Fibroblast of mammary gland (primary cell): ENCODE measurements around the gene RNF212.

Experiments used
- DNase-seq: peaks from one replicate; pipeline ENCODE4 v3.0.0-alpha.2; 2010; ENCODE audit warnings: low read depth
- H3K4me3 ChIP-seq: 2 replicates; pipeline ENCODE4 v1.5.1; 2011; ENCODE audit warnings: low read depth, mild to moderate bottlenecking, low read length, moderate library complexity; ENCODE audit not compliant: control insufficient read depth
- TF ChIP-seq, protein P1 (sequence below): conservative IDR thresholded peaks from 2 replicates; pipeline ENCODE4 v1.5.1; 2011; ENCODE audit warnings: low read depth, low read length, inconsistent platforms; ENCODE audit not compliant: control insufficient read depth, insufficient read depth

The RNF212 gene

DNA sequence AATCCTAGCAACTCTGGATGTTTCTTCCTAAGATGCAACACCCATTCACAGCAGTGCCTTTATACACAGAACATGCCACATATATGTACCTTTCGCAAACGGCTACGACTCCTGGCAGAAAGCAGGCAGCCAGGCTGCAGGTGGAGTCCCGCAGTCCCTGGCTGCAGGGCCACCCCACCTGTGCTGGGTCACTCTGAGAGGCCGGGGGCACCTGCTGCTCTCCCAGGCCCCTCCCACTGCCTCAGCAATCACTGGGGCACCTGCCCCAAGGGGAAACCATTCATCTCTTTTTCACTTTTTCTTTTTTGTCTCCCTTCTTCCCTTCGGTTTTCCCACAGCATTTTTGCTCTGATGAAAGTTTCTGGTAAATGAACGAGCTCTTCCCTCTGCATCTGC lies 28.0 kb downstream of the RNF212 start:
- TF ChIP-seq, protein P1, sequence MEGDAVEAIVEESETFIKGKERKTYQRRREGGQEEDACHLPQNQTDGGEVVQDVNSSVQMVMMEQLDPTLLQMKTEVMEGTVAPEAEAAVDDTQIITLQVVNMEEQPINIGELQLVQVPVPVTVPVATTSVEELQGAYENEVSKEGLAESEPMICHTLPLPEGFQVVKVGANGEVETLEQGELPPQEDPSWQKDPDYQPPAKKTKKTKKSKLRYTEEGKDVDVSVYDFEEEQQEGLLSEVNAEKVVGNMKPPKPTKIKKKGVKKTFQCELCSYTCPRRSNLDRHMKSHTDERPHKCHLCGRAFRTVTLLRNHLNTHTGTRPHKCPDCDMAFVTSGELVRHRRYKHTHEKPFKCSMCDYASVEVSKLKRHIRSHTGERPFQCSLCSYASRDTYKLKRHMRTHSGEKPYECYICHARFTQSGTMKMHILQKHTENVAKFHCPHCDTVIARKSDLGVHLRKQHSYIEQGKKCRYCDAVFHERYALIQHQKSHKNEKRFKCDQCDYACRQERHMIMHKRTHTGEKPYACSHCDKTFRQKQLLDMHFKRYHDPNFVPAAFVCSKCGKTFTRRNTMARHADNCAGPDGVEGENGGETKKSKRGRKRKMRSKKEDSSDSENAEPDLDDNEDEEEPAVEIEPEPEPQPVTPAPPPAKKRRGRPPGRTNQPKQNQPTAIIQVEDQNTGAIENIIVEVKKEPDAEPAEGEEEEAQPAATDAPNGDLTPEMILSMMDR = no peak
- no peak overlapping the region for H3K4me3 ChIP-seq
- DNase-seq = no peak

DNA sequence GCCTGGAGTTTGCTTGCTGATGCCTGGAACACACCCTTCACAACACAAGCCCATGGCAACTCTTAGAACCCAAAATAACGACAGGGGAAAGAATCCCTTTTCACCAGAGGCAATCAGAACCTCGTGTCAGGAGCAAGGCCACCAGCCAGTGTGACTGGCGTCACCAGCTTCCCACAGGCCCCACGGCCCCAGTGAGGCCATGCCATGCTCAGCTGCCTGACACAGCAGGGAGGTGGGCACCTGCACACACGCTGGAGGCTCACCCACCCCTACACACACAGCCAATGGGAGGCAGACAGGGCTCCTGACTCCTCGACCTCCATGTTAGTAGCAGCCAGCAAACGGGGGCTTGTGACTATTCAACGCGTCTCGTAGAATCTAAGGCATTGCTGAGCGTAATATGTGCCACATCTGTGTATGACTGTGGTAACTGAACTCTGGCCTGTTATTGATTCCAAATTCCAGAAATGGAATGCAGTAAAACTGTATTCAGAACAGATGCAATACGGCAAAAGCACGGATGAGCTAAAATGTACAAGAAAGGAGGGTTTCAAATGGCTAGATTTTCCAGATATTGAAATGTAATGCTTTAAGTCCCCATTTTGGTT lies 28.5 kb downstream of the RNF212 start:
- no peak for DNase-seq
- TF ChIP-seq, protein P1 = no peak
- no peak overlapping the region for H3K4me3 ChIP-seq

DNA sequence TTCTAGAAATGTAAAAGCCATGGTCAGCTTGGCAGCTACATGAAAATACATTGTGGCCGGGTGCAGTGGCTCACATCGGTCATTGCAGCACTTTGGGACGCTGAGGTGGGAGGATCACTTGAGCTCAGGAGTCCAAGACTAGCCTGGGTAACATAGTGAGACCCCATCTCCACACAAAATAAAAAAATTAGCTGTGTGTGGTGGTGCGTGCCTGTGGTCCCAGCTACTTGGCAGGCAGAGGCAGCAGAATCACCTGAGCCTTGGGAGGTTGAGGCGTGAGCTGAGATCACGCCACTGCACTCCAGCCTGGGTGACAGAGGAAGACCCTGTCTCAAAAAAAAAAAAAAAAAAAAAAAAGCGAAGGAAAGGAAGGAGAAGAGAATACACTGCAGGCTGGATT lies 29.0 kb downstream of the RNF212 start:
- TF ChIP-seq, protein P1 = no peak
- H3K4me3 ChIP-seq = no peak overlapping the region
- DNase-seq = no peak

DNA sequence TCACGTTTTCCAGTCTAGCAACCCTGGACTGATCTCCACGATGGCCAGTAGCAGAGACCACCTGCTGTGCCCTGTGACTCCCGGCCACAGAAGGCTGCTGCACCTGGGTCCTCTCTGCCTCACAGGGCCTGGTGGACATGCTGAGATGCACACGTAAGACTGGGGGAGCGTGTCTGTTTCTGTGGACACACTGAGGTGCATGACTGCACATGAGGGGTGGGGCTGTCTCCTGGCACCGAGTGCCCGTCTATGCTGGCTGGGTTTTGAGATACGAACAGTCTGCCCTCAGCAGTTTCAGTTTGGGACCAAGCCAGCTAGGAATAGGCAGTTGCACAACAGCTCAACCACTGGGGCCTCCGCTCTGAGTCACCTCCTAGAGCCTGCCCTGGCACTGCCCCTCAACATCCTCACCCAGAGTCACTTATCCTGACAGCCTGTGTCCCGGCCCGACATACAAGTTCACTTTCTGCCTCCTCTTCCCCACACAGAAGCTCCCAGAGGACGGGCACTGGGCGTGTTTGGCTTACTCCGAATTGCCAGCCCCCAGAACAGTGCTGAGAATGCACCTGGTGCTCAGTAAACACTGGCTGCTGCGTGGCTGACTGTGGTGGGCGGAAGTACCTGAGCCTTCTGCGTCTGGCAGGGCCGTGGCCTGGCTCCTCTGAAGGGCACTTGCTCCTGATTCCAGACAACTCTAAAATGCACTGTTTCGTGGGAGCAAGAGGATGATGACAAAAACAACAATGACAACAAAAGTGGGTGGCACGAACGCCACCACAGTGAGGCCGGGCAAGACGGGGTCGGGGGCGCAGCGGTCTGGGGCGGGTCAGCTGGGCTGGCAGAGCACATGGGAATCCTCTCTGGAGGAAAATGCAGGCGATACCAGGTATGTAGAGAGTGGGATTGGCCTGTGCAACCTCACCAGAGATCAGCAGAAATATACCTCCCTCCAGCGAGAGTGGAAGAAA lies 30.9 kb downstream of the RNF212 start:
- TF ChIP-seq, protein P1 = no peak
- peak; percentile 82 for DNase-seq
- no peak overlapping the region for H3K4me3 ChIP-seq

DNA sequence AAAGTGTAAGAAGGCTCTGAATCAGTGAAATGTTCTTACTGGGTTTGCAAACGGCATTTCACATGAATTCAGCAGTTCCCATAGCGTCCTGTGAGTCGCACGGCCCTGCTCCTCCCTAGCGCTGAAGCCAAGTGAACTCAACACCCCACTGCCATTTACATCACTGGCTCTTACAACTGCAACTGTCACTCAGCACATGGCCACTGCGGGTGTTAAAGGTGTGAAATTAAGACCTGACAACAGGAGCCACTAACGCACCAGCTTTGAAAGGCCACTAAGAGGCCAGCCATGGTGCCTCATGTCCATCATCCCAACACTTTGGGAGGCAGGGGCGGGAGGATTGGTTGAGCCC lies 31.7 kb downstream of the RNF212 start:
- H3K4me3 ChIP-seq = no peak overlapping the region
- TF ChIP-seq, protein P1 = no peak
- DNase-seq = peak; percentile 79

DNA sequence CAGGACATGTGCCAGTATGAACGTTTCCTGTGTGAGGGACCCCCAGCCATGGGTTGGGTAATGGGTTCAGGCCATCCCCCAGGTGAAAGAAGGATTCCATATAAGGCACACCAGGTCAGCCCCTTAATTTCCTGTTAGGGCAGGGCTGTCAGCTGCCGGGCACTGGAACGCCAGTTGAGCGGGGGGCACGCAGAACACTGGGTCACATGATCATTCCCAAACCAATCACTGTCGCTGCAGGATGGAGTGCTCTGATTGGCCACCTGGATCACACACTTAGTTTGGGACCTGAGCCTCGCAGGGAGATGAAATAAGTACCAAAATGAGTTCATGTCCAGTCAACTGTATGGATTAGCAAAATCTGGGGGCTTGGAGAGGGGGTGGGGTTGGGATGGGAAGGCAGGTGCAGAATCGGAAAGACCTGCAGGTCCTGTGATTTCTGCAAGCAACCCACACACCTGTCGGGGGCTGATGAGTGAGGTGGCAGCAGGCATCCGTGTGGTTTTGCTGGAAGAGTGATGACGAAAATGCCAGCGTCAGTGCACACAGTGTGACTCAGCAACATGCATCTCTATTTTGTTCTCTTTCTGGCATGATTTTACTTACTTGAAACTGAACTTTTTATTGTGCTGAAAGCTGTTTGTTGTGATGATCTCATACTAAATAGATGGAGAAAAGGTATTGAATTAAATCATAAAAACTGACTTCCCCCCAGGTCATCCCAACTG lies 32.2 kb downstream of the RNF212 start:
- peak; percentile 76 for DNase-seq
- H3K4me3 ChIP-seq = no peak overlapping the region
- TF ChIP-seq, protein P1 = no peak
